Measurements from ENCODE around the gene ITSN1.
"Not testable (repeated sequence)": the region's sequence is repeated elsewhere in the genome, so short reads cannot be mapped to it uniquely, and the experiment has no call there.

ITSN1 gene

DNA sequence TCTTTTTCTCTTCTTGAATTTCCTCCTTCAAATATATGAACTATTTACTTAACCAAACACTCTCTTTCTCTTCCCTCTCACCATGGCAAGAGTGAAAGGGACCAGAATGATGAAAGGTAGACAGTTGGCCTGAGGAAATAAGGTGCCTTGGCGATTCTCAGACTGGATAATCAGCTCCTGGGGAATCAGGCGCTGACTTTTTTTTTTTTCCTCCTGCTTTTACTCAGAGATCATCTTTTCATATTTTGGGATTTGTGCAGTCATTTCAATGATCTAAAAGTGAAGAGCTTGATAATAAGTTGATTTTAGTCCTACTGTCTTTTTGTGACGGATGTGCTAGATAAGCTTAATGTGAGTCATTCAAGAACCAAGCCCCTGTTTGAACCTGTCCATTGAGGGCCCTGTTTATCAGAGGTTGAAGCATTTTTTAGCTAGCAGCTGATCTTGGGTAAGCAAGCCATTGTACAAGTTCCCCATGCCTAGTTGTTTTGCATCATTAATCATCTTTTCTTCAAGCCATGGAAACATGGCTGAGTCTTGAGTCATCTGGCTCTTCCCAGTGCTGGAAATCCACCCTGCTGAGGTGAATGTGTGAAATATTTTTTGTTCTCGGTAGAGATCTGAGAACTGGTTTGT, 40.8 kb downstream of the ITSN1 start:
- no peak for DNase-seq (ENCODE audit: low spot score)

DNA sequence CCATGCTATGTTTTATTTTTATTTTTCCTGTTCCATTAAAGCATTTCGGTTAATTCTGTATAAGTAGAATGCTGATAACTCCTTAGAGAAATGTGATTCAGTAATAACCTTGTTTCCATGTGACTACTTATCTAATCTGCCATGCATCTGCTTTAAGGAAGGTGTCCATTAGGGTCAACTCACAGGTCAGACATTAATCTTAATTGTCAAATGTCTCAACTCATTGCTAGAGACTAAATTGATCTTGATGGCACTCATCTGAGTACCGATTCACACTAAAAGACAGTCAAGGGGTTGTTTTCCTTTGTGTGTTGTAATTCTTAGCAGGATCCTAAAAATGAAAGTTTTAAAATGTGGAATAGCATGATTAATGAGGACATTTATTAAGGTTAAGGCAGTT, 41.8 kb downstream of the ITSN1 start:
- no peak for DNase-seq (ENCODE audit: low spot score)

DNA sequence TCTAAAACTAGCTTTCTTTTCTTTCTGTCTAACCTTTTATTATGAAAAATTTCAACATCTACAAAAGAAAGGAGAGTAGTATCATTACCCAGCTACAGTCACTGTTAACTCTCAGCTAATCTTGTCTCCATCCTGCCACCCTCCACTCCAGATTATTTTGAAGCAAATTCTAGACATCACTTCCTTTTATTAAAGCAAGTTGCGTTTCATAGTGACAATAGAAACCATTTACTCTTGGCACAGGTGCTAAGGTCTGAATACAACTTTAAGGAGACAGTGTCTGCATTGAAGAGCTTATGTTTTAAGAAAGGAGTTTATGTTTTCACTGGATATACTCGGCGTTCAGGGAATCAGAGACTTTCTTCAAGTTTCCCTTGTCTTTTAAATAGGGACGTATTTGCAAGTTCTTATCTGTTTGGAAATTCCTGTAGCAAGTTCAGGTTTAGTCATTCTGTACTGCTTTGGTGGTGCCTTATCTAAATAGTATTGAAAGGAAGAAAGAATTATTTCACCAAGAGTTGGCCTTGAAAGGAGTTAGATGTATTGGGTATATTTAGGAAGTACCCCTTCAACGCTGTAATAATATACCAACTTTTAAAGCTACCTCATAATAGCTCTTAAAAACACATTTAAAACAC, 42.7 kb downstream of the ITSN1 start:
- DNase-seq (ENCODE audit: low spot score) = no peak

DNA sequence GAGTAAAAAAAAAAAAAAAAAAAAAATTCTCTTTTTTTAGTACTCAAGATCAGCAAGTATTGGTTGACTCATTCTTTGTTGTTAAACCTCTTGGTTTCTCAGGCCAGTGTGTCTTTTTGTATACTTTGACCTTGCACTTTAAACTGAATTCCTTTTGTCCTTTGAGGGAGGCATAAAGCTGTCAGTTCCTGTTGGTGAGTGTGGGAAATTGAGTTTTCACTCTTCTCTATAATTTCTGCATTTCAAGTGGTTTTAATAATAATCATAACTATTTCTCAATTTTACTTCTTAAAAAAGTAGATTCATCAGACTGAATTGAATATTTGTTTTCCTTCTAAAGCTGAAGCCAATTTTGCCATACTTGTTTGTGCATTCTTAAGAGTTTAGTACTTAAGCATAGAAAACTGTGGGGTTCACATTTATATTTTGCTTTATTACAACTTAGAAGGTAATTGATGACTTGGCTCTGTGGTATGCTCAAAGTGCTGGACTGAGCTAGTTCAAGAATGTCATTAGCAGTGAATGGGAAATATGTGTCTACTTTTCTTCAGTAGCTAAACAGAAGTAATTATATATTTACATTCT, 43.4 kb downstream of the ITSN1 start:
- no peak for DNase-seq (ENCODE audit: low spot score)

DNA sequence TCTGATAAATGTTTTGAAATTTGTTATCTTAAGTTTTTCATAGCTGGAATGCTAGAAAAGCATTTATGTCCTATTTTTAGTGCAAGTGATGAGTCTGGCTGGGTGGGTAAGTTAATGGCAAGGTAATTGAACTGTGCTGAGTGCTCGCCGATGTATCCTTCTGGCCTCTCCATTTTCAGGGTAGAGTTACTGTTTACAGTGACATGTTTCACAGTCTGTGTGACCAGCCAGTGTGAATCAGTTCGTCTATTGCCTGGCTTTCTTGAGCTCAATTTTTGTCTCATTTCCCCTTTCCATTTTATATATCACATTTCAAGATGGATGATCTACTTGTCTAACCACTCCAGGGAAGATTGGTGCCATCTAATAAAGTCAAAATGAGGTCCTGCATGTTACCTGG, 44.1 kb downstream of the ITSN1 start:
- no peak for DNase-seq (ENCODE audit: low spot score)

DNA sequence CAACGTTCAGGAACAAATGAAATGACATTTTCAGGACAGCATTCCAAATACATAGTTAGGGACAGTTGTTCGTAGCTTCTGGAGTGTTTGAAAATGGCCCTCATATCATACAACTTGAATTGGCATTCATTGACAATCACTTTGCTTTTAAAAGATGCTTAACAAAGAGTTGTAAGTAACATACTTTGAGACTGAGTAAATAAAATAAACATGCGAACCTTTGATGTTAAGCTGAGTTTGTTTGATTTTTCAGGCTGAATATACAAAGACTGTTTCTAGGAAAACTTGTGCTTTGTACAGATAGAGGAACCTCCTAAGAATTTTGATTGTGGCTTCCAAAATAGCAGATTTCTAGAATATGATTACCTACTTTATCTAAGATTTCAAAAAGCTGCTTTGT, 45.3 kb downstream of the ITSN1 start:
- DNase-seq (ENCODE audit: low spot score) = no peak

DNA sequence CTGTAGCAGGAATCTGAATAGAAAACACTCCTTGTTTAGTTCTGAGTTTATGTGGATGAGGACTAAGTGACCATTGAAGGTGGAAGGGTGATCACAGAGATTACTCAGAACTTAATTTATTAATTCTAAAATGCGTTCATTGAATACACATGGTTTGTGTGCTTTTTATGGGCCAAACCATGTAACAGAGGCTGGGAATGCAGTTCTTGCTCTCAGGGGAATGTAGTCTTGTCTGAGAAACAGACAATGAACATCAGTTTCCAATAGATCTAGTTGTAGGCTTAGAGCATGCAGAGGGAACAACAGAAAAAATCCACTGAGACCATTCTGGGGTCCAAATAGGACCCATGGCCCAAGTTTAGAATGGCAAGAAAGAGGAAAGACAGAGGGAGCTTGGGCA, 46.1 kb downstream of the ITSN1 start:
- DNase-seq (ENCODE audit: low spot score) = no peak

DNA sequence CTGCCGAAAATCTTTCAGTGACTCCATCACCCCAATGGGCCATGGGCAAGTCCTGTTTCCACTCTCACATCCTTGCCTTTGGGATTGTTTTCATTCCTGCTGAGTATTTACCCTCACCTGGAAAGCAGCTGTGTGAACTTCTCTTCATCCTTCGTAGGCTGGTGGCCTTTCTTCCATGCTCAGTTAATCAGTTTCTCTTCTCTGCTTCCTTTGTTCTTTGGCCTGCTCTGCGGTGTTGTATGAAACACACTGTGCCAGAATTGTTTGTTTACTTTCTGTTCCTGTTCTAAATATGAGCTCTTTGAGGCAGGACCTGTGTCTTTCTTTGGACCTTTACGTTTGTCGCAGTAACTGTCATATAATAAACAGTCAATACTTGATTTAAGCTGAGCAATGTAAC, 48.6 kb downstream of the ITSN1 start:
- DNase-seq (ENCODE audit: low spot score) = no peak

DNA sequence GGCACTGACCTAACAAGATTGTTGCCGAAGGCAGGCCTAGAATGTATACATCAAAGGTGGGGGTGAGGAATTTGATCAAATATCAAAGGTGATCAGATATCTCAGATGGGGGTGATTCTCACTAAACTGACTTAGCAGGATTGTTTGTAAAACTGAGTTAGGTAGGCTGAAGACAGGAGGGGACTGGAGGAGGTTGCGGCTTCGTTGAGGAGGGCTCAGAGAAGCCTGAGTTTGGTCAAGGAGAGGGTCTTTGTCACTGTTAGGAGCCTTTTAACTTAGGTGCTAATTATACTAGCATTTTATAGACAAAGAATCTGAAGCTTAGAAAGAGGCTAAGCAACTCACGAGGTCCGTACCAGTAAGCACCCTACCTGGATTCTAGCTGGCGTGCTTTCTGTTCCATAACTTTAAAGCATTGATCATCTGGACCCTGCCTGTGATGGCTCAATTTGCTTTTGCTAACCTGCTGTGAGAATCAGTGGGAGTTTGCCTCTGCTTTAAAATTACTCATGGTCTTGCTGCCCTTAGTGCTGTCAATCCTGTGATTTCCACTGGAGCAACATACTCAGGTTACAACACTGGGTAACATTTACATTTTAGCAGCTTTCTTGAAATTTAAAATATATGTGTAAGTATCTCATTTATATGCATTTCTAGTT, 49.8 kb downstream of the ITSN1 start:
- DNase-seq (ENCODE audit: low spot score) = no peak

DNA sequence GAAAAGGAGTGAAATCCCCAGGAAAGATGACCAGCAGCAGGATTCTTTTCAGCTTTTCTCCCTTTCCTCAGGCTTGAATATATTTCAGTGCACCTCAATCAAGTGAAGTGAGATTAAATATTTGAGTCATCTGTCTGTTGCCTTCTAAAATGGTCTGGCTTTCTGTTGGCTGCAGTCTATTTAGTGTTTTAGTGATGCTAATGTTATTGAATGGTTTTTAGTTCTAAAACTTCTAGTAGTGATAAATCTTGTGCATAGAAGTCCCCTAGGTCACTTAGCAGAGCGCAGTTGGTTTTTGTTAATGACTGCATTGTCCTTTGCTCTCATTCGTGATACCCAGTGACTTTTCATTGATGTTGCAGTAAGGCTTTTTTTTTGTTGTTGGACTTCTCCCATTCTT, 53.5 kb downstream of the ITSN1 start:
- no peak for DNase-seq (ENCODE audit: low spot score)

DNA sequence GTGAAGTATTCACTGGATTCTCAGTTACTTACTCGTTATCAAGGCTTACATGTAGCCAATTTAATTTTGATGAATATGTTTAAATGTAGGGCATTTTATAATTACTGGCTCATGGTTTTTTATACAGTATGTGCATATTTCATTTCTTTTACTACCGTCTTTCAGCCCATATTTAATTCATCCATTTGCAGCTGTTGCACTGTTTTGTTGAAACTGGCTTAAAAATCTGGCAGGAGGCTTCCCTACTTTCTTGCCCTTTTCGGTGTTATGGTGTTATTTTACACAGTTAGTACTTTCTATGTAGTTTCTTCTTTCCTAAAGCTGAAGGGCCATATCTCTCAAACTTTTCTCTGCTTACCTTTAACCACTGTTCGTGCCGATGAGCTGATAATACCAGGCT, 54.2 kb downstream of the ITSN1 start:
- DNase-seq (ENCODE audit: low spot score) = no peak

DNA sequence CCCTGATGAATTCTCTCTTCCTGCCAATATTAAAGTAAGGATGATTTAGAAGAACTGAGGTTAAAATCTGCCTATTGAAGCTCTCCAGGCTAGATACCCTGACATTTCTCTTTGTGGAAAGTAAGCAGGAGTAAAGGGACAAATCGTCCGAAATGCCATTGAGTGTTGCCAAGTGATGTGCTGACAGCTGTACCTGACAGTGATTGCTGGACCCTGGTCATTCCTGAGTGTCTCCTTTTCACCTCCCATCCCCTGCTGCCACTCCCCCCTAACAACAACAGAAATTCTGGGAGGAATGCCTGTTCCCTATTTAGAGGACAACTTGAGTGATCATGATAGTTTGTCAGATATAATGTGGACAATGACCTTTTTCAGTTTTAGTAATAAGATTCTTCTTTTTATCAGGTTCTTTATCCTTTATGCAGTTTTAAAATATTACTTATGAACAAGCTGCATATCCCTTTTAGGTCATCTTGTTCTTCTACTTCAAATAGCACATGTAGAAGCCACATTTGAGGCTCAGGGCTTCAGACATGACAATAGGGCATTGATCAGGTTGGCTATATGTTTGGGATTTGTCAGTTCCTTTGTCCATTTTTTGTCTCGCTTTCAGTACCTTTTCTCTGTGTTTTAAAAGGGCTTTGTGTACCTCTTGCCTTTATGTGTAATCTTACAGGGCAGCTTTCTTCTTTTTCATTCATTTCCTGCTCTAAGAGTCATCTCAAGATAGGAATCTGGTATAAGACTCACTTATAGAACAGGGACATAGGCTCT, 56.0 kb downstream of the ITSN1 start:
- DNase-seq (ENCODE audit: low spot score) = no peak

DNA sequence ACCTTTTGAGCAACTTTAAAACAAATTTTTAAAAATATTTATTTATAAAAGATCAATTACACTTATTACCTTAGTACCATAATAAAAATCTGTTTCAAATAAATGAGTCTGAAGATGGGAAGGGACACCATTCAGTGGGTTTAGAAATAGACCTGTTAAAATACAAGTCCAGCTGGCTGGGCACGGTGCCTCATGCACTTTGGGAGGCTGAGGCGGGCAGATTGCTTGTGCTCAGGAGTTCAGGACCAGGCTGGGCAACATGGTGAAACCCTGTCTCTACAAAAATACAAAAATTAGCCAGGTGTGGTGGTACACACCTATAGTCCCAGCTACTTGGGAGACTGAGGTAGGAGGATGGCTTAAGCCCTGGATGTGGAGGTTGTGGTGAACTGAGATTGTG, 57.0 kb downstream of the ITSN1 start:
- no peak for DNase-seq (ENCODE audit: low spot score)

DNA sequence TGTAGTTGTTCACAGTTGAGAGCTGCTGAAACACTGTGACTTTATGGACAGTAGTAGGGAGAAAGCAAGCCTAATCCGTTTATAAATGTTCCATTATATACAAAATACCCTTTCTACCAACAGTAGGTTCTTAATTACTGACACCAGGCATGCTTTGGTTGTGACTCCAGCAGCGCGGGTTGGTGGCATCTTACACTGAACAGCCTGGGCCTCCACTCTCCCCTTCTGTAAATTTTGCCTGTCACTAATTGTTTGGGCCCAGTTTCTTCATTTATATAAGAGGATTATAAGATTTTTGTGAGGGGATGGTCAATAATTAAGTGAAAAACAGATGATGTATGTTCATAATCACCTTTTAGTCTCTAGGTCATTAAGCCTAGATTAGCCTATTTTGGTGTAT, 58.2 kb downstream of the ITSN1 start:
- DNase-seq (ENCODE audit: low spot score) = no peak

DNA sequence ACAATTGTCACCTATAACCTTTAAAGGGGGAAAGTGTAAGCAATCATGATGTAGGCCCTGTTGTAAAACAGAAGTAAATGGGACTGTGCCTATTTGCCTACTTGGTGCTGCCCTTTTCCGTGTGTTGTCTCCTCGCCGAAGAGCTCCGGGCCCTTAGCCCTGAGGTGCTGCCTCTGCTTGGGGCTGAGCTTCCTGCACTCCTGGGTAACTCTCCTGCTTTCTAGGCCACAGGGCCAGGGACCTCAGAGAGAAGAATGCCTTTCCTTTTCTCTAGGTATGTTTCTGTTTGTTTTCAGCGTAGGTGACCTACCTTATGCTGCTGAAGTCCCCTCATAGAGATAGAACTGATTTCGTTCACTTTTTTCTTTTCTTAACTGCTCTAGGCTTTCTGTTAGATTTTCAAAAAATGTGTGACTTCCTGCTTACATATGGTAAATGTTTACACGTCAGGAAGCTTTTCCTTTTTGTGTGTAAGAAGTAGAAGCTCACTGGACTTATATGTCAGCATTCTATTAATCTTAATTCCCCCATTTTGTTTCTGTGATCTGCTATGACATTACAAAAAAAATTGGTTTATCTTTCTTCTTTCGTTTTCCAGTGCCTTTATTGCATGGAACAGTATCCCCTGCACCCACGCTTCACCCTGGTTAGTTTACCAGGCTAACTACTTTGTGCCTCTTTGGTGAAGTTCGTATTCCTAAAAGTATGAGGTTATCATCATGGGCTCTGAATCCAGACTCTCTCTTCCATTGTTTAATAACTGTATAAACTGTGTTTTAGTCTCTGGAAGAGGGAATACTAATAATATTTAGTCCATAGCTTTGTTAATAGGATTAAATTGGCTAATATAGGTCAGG, 61.7 kb downstream of the ITSN1 start:
- no peak for DNase-seq (ENCODE audit: low spot score)

DNA sequence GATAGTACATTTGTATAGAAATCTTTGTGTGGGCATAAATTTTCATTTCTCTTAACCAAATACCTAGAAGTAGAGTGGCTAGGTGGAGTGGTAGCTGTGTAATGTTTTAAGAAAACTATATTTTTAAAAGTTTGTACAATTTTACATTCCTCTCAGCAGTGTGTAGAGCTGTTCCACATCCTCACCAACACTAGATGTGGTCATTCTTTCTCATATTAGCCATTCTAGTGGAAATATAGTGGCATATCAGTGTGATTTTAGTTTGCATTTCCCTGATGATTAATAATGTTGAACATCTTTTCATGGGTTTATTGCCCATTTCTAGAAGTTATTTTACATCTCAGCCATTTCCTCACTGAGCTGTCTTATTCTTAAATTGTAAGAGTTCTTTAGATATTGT, 65.5 kb downstream of the ITSN1 start:
- DNase-seq (ENCODE audit: low spot score) = no peak

DNA sequence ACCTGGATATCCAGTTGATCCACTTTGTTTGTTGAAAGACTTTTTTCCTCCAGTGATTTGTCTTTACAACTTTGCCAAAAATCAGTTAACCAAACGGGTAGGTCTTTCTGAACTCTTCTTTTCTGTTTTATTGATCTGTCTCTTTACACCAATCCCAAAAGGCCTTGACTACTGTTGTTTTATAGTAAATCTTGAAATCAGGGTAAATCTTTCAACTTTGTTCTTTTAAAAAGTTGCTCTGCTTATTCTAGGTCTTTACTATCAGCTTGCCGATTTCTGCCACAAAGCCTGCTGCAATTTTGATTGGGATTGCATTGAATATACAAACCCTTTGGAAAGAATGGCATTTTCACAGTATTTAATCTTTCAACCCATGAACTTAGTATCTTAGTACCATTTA, 66.6 kb downstream of the ITSN1 start:
- no peak for DNase-seq (ENCODE audit: low spot score)

DNA sequence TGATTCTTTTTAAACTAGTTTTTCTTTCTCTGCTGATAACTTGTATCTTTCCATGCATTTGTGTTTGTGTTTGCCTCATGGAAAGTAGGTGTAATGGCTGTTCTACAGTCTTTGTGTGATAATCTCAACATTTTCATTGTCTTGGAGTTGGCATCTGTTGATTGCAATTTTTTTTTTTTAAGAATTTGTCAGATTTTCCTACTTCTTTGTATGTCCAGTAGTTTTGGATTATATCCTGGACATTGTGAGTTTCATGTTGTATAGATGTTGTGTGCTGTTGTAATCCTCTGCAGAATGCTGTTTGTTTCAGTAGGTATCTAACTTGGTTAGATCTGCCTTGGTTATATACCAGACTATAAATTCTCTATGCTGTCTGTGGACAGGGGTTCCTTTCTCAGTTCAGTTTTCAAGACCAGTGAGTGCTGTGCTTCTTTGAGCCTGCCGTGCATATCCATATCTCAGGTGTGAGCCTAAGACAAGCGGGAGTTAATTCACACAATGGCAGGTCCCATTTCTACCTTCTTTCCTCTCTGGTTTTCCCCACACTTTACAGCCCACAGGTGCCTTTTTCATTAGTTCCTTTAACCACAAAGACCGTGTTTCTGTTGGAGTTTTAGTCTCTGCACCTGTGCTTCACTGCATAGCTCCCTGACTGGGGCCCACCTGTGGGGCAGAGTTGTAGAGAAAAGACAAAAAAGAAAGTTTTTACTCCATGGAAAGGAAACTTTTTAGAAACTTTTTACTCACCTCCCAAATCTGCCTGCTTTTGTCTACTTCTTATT, 69.9 kb downstream of the ITSN1 start:
- no peak for DNase-seq (ENCODE audit: low spot score)

DNA sequence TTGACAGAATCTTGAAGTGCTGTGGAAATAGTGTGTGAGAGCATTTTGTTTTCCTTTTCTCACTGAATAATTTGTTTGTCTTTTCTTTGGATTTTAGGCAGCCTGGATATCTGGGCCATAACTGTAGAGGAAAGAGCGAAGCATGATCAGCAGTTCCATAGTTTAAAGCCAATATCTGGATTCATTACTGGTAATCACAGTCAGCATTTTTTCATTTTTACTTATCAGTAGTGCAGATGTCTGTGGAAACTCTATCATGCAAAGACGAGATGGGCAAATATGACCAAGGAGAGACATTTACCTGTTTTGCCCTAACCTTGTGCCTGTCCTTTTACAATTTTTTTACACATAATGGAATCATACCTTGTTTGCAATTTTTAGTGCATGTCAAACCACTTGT, 78.8 kb downstream of the ITSN1 start:
- no peak for DNase-seq (ENCODE audit: low spot score)

DNA sequence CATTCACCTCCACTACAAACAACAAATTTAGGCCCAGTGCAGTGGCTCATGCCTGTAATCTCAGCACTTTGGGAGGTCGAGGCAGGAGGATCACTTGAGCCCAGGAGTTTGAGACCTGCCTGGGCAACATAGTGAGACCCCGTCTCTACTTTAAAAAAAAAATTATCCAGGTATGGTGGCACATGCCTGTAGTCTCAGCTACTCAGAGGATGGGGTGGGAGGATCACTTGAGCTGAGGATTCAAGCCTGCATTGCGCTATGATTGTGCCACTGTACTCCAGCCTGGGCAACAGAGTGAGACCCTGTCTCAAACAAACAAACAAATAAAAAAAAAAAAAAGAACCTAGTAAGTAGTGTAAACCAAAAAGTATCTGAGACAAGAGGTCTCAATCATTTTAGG, 86.8 kb downstream of the ITSN1 start:
- DNase-seq (ENCODE audit: low spot score) = not testable (repeated sequence)

DNA sequence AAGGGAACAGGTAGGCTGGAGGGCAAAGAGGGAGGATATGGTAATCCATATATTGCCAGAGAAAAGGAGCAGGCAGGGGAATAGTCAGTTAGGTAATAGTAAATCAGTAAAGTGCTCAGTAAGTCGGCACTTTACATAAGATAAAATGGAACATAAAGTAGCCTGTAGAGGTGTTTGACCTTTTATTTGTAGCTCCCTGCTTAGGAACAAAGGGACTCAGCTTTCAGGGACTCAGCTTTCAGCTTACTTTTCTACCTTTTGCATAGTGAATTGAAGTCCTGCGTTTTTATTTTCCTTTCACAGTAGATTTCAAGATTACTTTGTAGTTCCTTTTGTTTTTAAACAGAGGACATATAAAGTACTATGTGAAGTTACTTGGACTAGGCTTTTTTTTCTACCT, 87.3 kb downstream of the ITSN1 start:
- no peak for DNase-seq (ENCODE audit: low spot score)
